IMR-90 (cell line): ENCODE data around the gene TRAFD1. TPM values are rescaled to one million over a fixed set of nuclear protein-coding genes. Genes with fewer than 3 reads are reported as not detected.

ENCODE experiments used
- ATAC-seq: fragments of 200-7000 bp; cut with Tn5 transposase; 2 replicates; pipeline ENCODE4 v1.9.1; 2020; ENCODE audit warnings: low read depth, mild to moderate bottlenecking, moderate library complexity
- BruUV-seq: library from RNA; stranded (reverse); fragments of 400-500 nt; replicated peaks from 2 replicates; lab custom pipeline; 2021; lab: Mats Ljungman, UMichigan
- CTCF ChIA-PET: fragments of 300-600 bp; formaldehyde crosslinking; extraction: SDS; loops from one replicate; lab custom pipeline; 2021; ENCODE audit warnings: antibody characterized with exemption; lab: Yijun Ruan, JAX
- POLR2A ChIA-PET: fragments of 300-600 bp; sonication (Branson Sonifier 250); formaldehyde crosslinking; loops from one replicate; lab custom pipeline; 2022; ENCODE audit warnings: antibody characterized with exemption; ENCODE audit not compliant: unreplicated experiment; lab: Charles Lee
- DNase-seq: peaks from one replicate; pipeline ENCODE4 v3.0.0; 2013
- H2AFZ ChIP-seq: replicated peaks from 2 replicates; pipeline ENCODE3; 2013; ENCODE audit warnings: low read length, mild to moderate bottlenecking; ENCODE audit not compliant: poor library complexity
- H2AK5ac ChIP-seq: 2 replicates; pipeline ENCODE4 v1.6.1; 2013; ENCODE audit warnings: low read depth, low read length, inconsistent platforms
- H2AK9ac ChIP-seq: replicated peaks from 2 replicates; pipeline ENCODE3; 2013; ENCODE audit warnings: mild to moderate bottlenecking, low read depth, low read length, moderate library complexity; ENCODE audit not compliant: poor library complexity
- H2BK120ac ChIP-seq: 2 replicates; pipeline ENCODE4 v1.6.1; 2013; ENCODE audit warnings: low read depth, low read length, inconsistent platforms
- H2BK15ac ChIP-seq: 3 replicates; pipeline ENCODE4 v1.6.1; 2013; ENCODE audit warnings: low read depth, low read length, inconsistent platforms
- H2BK20ac ChIP-seq: 2 replicates; pipeline ENCODE4 v1.6.1; 2013; ENCODE audit warnings: low read depth, mild to moderate bottlenecking, inconsistent platforms, low read length, moderate library complexity
- H2BK5ac ChIP-seq: 2 replicates; pipeline ENCODE4 v1.6.1; 2013; ENCODE audit warnings: mild to moderate bottlenecking, low read depth, low read length, inconsistent platforms; ENCODE audit not compliant: poor library complexity, severe bottlenecking
- H3K14ac ChIP-seq: replicated peaks from 2 replicates; pipeline ENCODE4 v1.6.1; 2013; ENCODE audit warnings: low read depth, low read length, inconsistent platforms
- H3K18ac ChIP-seq: 2 replicates; pipeline ENCODE4 v1.6.1; 2013; ENCODE audit warnings: low read depth, low read length, control low read depth
- H3K23ac ChIP-seq: 2 replicates; pipeline ENCODE4 v1.6.1; 2013; ENCODE audit warnings: low read depth, low read length, inconsistent platforms
- H3K27ac ChIP-seq: 2 replicates; pipeline ENCODE4 v1.5.1; 2013; ENCODE audit warnings: mild to moderate bottlenecking, control low read depth, low read length; ENCODE audit not compliant: insufficient read depth
- H3K27me3 ChIP-seq: 2 replicates; pipeline ENCODE4 v1.6.1; 2013; ENCODE audit warnings: low read length; ENCODE audit not compliant: control insufficient read depth, insufficient read depth
- H3K36me3 ChIP-seq: 2 replicates; pipeline ENCODE4 v1.6.1; 2013; ENCODE audit warnings: low read length, mixed read lengths; ENCODE audit not compliant: control insufficient read depth, insufficient read depth
- H3K4ac ChIP-seq: 2 replicates; pipeline ENCODE4 v1.6.1; 2013; ENCODE audit warnings: low read depth, low read length, inconsistent platforms
- H3K4me1 ChIP-seq: 2 replicates; pipeline ENCODE4 v1.6.1; 2013; ENCODE audit warnings: low read length, mixed read lengths; ENCODE audit not compliant: control insufficient read depth, insufficient read depth
- H3K4me2 ChIP-seq: 2 replicates; pipeline ENCODE4 v1.6.1; 2013; ENCODE audit warnings: low read depth, mild to moderate bottlenecking, control low read depth, low read length, moderate library complexity
- H3K4me3 ChIP-seq: 2 replicates; pipeline ENCODE4 v1.5.1; 2013; ENCODE audit warnings: low read depth, mild to moderate bottlenecking, control low read depth, low read length, moderate library complexity; ENCODE audit not compliant: insufficient read depth
- H3K56ac ChIP-seq: 2 replicates; pipeline ENCODE4 v1.6.1; 2013; ENCODE audit warnings: low read length, inconsistent platforms; ENCODE audit not compliant: insufficient read depth; ENCODE audit errors: extremely low read depth
- H3K79me1 ChIP-seq, 2 experiments: 2 replicates each; pipeline ENCODE4 v1.6.1; 2013; ENCODE audit warnings: low read length in 2 of 2, inconsistent platforms in 1 of 2, low read depth in 1 of 2
- H3K9ac ChIP-seq: 2 replicates; pipeline ENCODE4 v1.6.1; 2013; ENCODE audit warnings: low read depth, low read length, control low read depth
- H3K9me1 ChIP-seq: 2 replicates; pipeline ENCODE4 v1.6.1; 2013; ENCODE audit warnings: low read length, inconsistent platforms; ENCODE audit not compliant: insufficient read depth
- H3K9me3 ChIP-seq: 2 replicates; pipeline ENCODE4 v1.6.1; 2013; ENCODE audit warnings: low read length; ENCODE audit not compliant: control insufficient read depth, insufficient read depth
- H4K20me1 ChIP-seq: 2 replicates; pipeline ENCODE4 v1.6.1; 2013; ENCODE audit warnings: low read length, inconsistent platforms; ENCODE audit not compliant: insufficient read depth
- H4K5ac ChIP-seq: 2 replicates; pipeline ENCODE4 v1.6.1; 2013; ENCODE audit warnings: mild to moderate bottlenecking, low read depth, low read length, control low read depth
- H4K8ac ChIP-seq, 2 experiments: 2 replicates each; pipeline ENCODE4 v1.6.1; 2013; ENCODE audit warnings: low read depth in 2 of 2, low read length in 2 of 2, control low read depth in 1 of 2, inconsistent platforms in 1 of 2
- H4K91ac ChIP-seq: 2 replicates; pipeline ENCODE4 v1.6.1; 2013; ENCODE audit warnings: low read depth, low read length, inconsistent platforms; ENCODE audit not compliant: insufficient read depth
- BHLHE40 ChIP-seq: fragments of 150-350 bp; IDR thresholded peaks from 2 replicates; pipeline ENCODE4 v1.6.1; 2016; ENCODE audit warnings: mild to moderate bottlenecking, low read depth, low read length
- CEBPB ChIP-seq: IDR thresholded peaks from 2 replicates; pipeline ENCODE4 v1.6.1; 2012; ENCODE audit warnings: low read depth, low read length, improper control_type of control experiment
- CHD1 ChIP-seq: IDR thresholded peaks from 2 replicates; pipeline ENCODE4 v1.6.1; 2012; ENCODE audit warnings: low read depth, low read length, improper control_type of control experiment
- FOS ChIP-seq: fragments of 150-350 bp; IDR thresholded peaks from 2 replicates; pipeline ENCODE4 v1.6.1; 2016; ENCODE audit warnings: low read depth, low read length
- MAFK ChIP-seq: IDR thresholded peaks from 2 replicates; pipeline ENCODE4 v1.6.1; 2012; ENCODE audit warnings: low read depth, low read length, improper control_type of control experiment
- MAZ ChIP-seq: IDR thresholded peaks from 2 replicates; pipeline ENCODE4 v1.6.1; 2012; ENCODE audit warnings: low read depth, mild to moderate bottlenecking, low read length, improper control_type of control experiment, moderate library complexity, borderline replicate concordance
- MXI1 ChIP-seq: IDR thresholded peaks from 2 replicates; pipeline ENCODE4 v1.6.1; 2012; ENCODE audit warnings: low read depth, mild to moderate bottlenecking, low read length, moderate library complexity, borderline replicate concordance
- NFE2L2 ChIP-seq: fragments of 150-350 bp; IDR thresholded peaks from 2 replicates; pipeline ENCODE4 v1.6.1; 2016; ENCODE audit warnings: low read depth, mild to moderate bottlenecking, low read length
- POLR2A ChIP-seq: IDR thresholded peaks from 2 replicates; pipeline ENCODE4 v1.6.1; 2012; ENCODE audit warnings: mild to moderate bottlenecking, low read depth, low read length
- RAD21 ChIP-seq: IDR thresholded peaks from 2 replicates; pipeline ENCODE4 v1.6.1; 2012; ENCODE audit warnings: low read length, improper control_type of control experiment
- RCOR1 ChIP-seq: IDR thresholded peaks from 2 replicates; pipeline ENCODE4 v1.6.1; 2012; ENCODE audit warnings: mild to moderate bottlenecking, low read length, improper control_type of control experiment; ENCODE audit not compliant: insufficient replicate concordance
- RFX5 ChIP-seq: IDR thresholded peaks from 2 replicates; pipeline ENCODE4 v1.8.0; 2012; ENCODE audit warnings: low read depth, mild to moderate bottlenecking, low read length, moderate library complexity
- SMC3 ChIP-seq: fragments of 150-350 bp; IDR thresholded peaks from 2 replicates; pipeline ENCODE4 v1.6.1; 2016; ENCODE audit warnings: low read depth, mild to moderate bottlenecking, antibody characterized with exemption, low read length, moderate library complexity
- USF2 ChIP-seq: fragments of 150-350 bp; IDR thresholded peaks from 2 replicates; pipeline ENCODE4 v1.6.1; 2017; ENCODE audit warnings: mild to moderate bottlenecking, antibody characterized with exemption, low read length, low read depth
- WGBS, 2 experiments: methylation state at CpG; one replicate each; pipeline versions ENCODE4 v1.1.5 to v1.1.7; 2013; ENCODE audit warnings: missing lambda C conversion rate in 2 of 2; ENCODE audit not compliant: insufficient read length in 1 of 2; ENCODE audit errors: extremely low coverage in 2 of 2; 5-methylcytosine and 5-hydroxymethylcytosine counted together
- dilution Hi-C: fragments of 300-500 bp; cut with HindIII; formaldehyde crosslinking; loops from one replicate; pipeline ENCODE4 v1.14.3; 2018; ENCODE audit warnings: low sequenced_read_pairs; ENCODE audit not compliant: unreplicated experiment
- in situ Hi-C: fragments of 300-500 bp; cut with MboI; formaldehyde crosslinking; loops from 3 replicates; pipeline ENCODE4 v1.14.3; 2019; ENCODE audit warnings: low sequenced_read_pairs, inconsistent platforms, mixed read lengths
- intact Hi-C: fragments of 100-400 bp; cut with micrococcal nuclease; formaldehyde crosslinking; loops from 2 replicates; pipeline ENCODE4 v1.10.0; 2022
- polyA plus RNA-seq, 3 experiments: library from polyadenylated mRNA; depleted of rRNA; stranded (reverse); fragments of >200 nt; gene quantifications; 2 replicates each; pipeline ENCODE4 v1.2.3, GENCODE V29; 2012; ENCODE audit warnings: low replicate concordance in 1 of 3
- total RNA-seq: library from RNA; depleted of rRNA; stranded (reverse); fragments of >200 nt; gene quantifications from 2 replicates; pipeline ENCODE4 v1.2.3, GENCODE V29; 2012
- TF ChIP-seq, protein P1 (sequence below): conservative IDR thresholded peaks from 2 replicates; pipeline ENCODE4 v1.5.1; 2012; ENCODE audit warnings: mild to moderate bottlenecking, low read depth, low read length, improper control_type of control experiment
- TF ChIP-seq, protein P2 (sequence below): fragments of 150-350 bp; IDR thresholded peaks from 2 replicates; pipeline ENCODE4 v1.6.1; 2016; ENCODE audit warnings: low read depth, mild to moderate bottlenecking, low read length, moderate library complexity, borderline replicate concordance

The TRAFD1 gene
- total and polyA plus RNA-seq, 2 of the 4 experiments (the other 2 are of a cell fraction), result 41.3 to 70.4 TPM

- H3K4me3 ChIP-seq, result no peak overlapping the region
- ChIA-PET CTCF (no interaction called here), POLR2A (no interaction called here)
- BruUV-seq, result no TSS peak
- TF ChIP-seq SMC3, result no peak
- no peak for TF ChIP-seq MXI1
- TF ChIP-seq MAFK, result no peak
- TF ChIP-seq FOS, result no peak
- TF ChIP-seq, protein P1, sequence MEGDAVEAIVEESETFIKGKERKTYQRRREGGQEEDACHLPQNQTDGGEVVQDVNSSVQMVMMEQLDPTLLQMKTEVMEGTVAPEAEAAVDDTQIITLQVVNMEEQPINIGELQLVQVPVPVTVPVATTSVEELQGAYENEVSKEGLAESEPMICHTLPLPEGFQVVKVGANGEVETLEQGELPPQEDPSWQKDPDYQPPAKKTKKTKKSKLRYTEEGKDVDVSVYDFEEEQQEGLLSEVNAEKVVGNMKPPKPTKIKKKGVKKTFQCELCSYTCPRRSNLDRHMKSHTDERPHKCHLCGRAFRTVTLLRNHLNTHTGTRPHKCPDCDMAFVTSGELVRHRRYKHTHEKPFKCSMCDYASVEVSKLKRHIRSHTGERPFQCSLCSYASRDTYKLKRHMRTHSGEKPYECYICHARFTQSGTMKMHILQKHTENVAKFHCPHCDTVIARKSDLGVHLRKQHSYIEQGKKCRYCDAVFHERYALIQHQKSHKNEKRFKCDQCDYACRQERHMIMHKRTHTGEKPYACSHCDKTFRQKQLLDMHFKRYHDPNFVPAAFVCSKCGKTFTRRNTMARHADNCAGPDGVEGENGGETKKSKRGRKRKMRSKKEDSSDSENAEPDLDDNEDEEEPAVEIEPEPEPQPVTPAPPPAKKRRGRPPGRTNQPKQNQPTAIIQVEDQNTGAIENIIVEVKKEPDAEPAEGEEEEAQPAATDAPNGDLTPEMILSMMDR, result no peak
- TF ChIP-seq RCOR1, result no peak
- TF ChIP-seq NFE2L2, result no peak
- TF ChIP-seq CHD1, result no peak
- TF ChIP-seq POLR2A, result no peak
- no peak for TF ChIP-seq USF2
- no peak for TF ChIP-seq BHLHE40
- TF ChIP-seq CEBPB, result no peak
- no peak for TF ChIP-seq RFX5
- TF ChIP-seq RAD21, result no peak
- TF ChIP-seq, protein P2, sequence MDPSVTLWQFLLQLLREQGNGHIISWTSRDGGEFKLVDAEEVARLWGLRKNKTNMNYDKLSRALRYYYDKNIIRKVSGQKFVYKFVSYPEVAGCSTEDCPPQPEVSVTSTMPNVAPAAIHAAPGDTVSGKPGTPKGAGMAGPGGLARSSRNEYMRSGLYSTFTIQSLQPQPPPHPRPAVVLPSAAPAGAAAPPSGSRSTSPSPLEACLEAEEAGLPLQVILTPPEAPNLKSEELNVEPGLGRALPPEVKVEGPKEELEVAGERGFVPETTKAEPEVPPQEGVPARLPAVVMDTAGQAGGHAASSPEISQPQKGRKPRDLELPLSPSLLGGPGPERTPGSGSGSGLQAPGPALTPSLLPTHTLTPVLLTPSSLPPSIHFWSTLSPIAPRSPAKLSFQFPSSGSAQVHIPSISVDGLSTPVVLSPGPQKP, result no peak
- TF ChIP-seq MAZ, result no peak
- no peaks in the 10 kb centered on the region; a peak in 2 of 4 replicates for H3K79me1 ChIP-seq
- no CpG with 5 or more reads among the region's 9 CpGs for WGBS, 2 experiments
- no peak overlapping the region for H2BK5ac ChIP-seq
- peaks cover 49% of the 10 kb centered on the region for H3K36me3 ChIP-seq
- no peaks in the 10 kb centered on the region for H3K27me3 ChIP-seq
- H3K9me1 ChIP-seq, result no peaks in the 10 kb centered on the region
- ATAC-seq (no peak; the same call in 1 of the 2 replicates), DNase-seq (no peak)
- no peak overlapping the region for H3K9ac ChIP-seq
- dilution Hi-C loops, result no loop called here
- H3K4me2 ChIP-seq, result no peak overlapping the region
- no peak overlapping the region for H3K23ac ChIP-seq
- no peak overlapping the region for H2BK20ac ChIP-seq
- H4K91ac ChIP-seq, result no peak overlapping the region
- H2BK15ac ChIP-seq, result no peak overlapping the region
- intact Hi-C loops, result no loop called here
- no peak overlapping the region for H3K27ac ChIP-seq
- no peak overlapping the region for H3K18ac ChIP-seq
- H3K4ac ChIP-seq, result no peak overlapping the region
- H4K8ac ChIP-seq, result no peak overlapping the region
- H4K5ac ChIP-seq, result no peak overlapping the region
- H2AK9ac ChIP-seq, result no peak overlapping the region
- peaks cover 6% of the 10 kb centered on the region for H3K9me3 ChIP-seq
- H2BK120ac ChIP-seq, result no peak overlapping the region
- in situ Hi-C loops, result no loop called here
- H3K4me1 ChIP-seq, result no peaks in the 10 kb centered on the region
- H2AFZ ChIP-seq, result no peak overlapping the region
- H3K14ac ChIP-seq, result no peak overlapping the region
- no peak overlapping the region for H2AK5ac ChIP-seq
- H4K20me1 ChIP-seq, result no peaks in the 10 kb centered on the region
- no peak overlapping the region for H3K56ac ChIP-seq
Measured at GRCh38 chr12:112161711-112162110, 36.4 kb downstream of the TRAFD1 start.
